B cell (primary cell): ENCODE measurements around the gene TLR10.
"Not testable (repeated sequence)": the region's sequence is repeated elsewhere in the genome, so short reads cannot be mapped to it uniquely, and the experiment has no call there.

Experiments used
- EZH2 ChIP-seq: IDR thresholded peaks from 2 replicates; pipeline ENCODE4 v1.6.1; 2012; ENCODE audit warnings: borderline replicate concordance, low read depth, mild to moderate bottlenecking, moderate library complexity, low read length; ENCODE audit not compliant: insufficient read depth, poor library complexity, severe bottlenecking
- TF ChIP-seq, protein P1 (sequence below): fragments of 200-600 bp; IDR thresholded peaks from one replicate; pipeline ENCODE4 v1.8.0; 2022; ENCODE audit warnings: antibody characterized with exemption, mild to moderate bottlenecking

DNA sequence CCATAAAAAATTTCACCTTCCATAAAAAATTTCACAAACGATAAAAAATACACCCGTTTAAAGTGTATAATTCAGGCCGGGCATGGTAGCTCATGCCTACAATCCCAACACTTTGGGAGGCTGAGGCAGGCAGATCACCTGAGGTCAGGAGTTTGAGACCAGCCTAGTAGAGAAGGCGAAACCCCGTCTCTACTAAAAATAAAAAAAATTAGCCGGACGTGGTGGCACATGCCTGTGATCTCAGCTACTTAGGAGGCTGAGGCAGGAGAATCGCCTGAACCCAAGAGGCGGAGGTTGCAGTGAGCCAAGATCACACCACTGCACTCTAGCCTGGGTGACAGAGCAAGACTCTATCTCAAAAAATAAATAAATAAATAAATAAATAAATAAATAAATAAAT lies 23.5 kb upstream of the TLR10 start:
- TF ChIP-seq, protein P1, sequence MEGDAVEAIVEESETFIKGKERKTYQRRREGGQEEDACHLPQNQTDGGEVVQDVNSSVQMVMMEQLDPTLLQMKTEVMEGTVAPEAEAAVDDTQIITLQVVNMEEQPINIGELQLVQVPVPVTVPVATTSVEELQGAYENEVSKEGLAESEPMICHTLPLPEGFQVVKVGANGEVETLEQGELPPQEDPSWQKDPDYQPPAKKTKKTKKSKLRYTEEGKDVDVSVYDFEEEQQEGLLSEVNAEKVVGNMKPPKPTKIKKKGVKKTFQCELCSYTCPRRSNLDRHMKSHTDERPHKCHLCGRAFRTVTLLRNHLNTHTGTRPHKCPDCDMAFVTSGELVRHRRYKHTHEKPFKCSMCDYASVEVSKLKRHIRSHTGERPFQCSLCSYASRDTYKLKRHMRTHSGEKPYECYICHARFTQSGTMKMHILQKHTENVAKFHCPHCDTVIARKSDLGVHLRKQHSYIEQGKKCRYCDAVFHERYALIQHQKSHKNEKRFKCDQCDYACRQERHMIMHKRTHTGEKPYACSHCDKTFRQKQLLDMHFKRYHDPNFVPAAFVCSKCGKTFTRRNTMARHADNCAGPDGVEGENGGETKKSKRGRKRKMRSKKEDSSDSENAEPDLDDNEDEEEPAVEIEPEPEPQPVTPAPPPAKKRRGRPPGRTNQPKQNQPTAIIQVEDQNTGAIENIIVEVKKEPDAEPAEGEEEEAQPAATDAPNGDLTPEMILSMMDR: not testable (repeated sequence)
- not testable (repeated sequence) for TF ChIP-seq EZH2
